H1 (cell line): ENCODE measurements around the gene CBR4. TPM values are rescaled to one million over a fixed set of nuclear protein-coding genes. Genes with fewer than 3 reads are reported as not detected.

Experiments
- CTCF ChIA-PET: fragments of 300-600 bp; sonication (Branson Sonifier 250); formaldehyde crosslinking; loops from one replicate; lab custom pipeline; 2021; ENCODE audit not compliant: partially characterized antibody; lab: Charles Lee
- POLR2A ChIA-PET: fragments of 300-600 bp; sonication (Branson Sonifier 250); formaldehyde crosslinking; loops from one replicate; lab custom pipeline; 2021; ENCODE audit warnings: inconsistent platforms; ENCODE audit not compliant: partially characterized antibody; lab: Charles Lee
- DNase-seq, 2 experiments: peaks; one replicate each; pipeline versions ENCODE4 v3.0.0 to v3.0.0-alpha.2; 2010 to 2022; ENCODE audit warnings: low spot score in 2 of 2, low read depth in 1 of 2, mixed read lengths in 1 of 2
- FAIRE-seq: peaks from 2 replicates; lab custom pipeline; 2011; peaks lifted over from hg19 to GRCh38; lab: Jason Lieb, UNC
- H2AFZ ChIP-seq: 2 replicates; pipeline ENCODE4 v1.8.1; 2012; ENCODE audit warnings: low read length, inconsistent platforms
- H2AK5ac ChIP-seq: 2 replicates; pipeline ENCODE4 v1.6.1; 2013; ENCODE audit warnings: low read depth, low read length
- H2BK120ac ChIP-seq: replicated peaks from 2 replicates; pipeline ENCODE3; 2013; ENCODE audit warnings: low read depth, low read length, inconsistent platforms
- H2BK12ac ChIP-seq: 2 replicates; pipeline ENCODE4 v1.6.1; 2013; ENCODE audit warnings: low read depth, low read length
- H2BK15ac ChIP-seq: 2 replicates; pipeline ENCODE4 v1.6.1; 2013; ENCODE audit warnings: low read length
- H2BK20ac ChIP-seq: 2 replicates; pipeline ENCODE4 v1.6.1; 2013; ENCODE audit warnings: low read length
- H2BK5ac ChIP-seq: 2 replicates; pipeline ENCODE4 v1.6.1; 2013; ENCODE audit warnings: low read depth, low read length
- H3K14ac ChIP-seq: 2 replicates; pipeline ENCODE4 v1.6.1; 2013; ENCODE audit warnings: inconsistent platforms; ENCODE audit not compliant: insufficient read length
- H3K18ac ChIP-seq: 2 replicates; pipeline ENCODE4 v1.6.1; 2013; ENCODE audit warnings: low read length; ENCODE audit errors: extremely low read depth
- H3K23ac ChIP-seq: 2 replicates; pipeline ENCODE4 v1.6.1; 2013; ENCODE audit warnings: inconsistent platforms; ENCODE audit not compliant: insufficient read length
- H3K23me2 ChIP-seq: 2 replicates; pipeline ENCODE4 v1.6.1; 2013; ENCODE audit warnings: low read depth, low read length
- H3K27ac ChIP-seq: 2 replicates; pipeline ENCODE4 v1.6.1; 2011; ENCODE audit warnings: low read depth, low read length, inconsistent platforms
- H3K27me3 ChIP-seq, 4 experiments: replicated peaks in 1 of 4; 1 replicate in 1 of 4; 2 replicates in 3 of 4; pipeline versions ENCODE4 v1.6.1 to v1.8.1; 2011 to 2013; ENCODE audit warnings: low read length in 3 of 4, mild to moderate bottlenecking in 3 of 4, inconsistent platforms in 2 of 4, mixed read lengths in 2 of 4, moderate library complexity in 1 of 4; ENCODE audit not compliant: control insufficient read depth in 3 of 4, insufficient read depth in 3 of 4; ENCODE audit errors: extremely low read depth in 1 of 4
- H3K36me3 ChIP-seq, 4 experiments: 2 replicates each; pipeline versions ENCODE4 v1.6.1 to v1.8.1; 2011 to 2013; ENCODE audit warnings: mild to moderate bottlenecking in 4 of 4, low read length in 3 of 4, moderate library complexity in 2 of 4, control low read depth in 1 of 4, inconsistent platforms in 1 of 4; ENCODE audit not compliant: insufficient read depth in 4 of 4, control insufficient read depth in 2 of 4
- H3K4ac ChIP-seq: replicated peaks from 2 replicates; pipeline ENCODE3; 2013; ENCODE audit warnings: low read length, low read depth, mixed read lengths, inconsistent platforms; ENCODE audit not compliant: insufficient read length
- H3K4me1 ChIP-seq, 4 experiments: replicated peaks in 1 of 4; 1 replicate in 1 of 4; 2 replicates in 3 of 4; pipeline versions ENCODE4 v1.6.1 to v1.8.1; 2011 to 2013; ENCODE audit warnings: low read length in 3 of 4, inconsistent platforms in 2 of 4, mixed read lengths in 1 of 4; ENCODE audit not compliant: insufficient read depth in 4 of 4, control insufficient read depth in 3 of 4
- H3K4me2 ChIP-seq, 2 experiments: 2 replicates each; pipeline versions ENCODE4 v1.6.1 to v1.8.1; 2011 to 2013; ENCODE audit warnings: low read depth in 2 of 2, low read length in 2 of 2, control low read depth in 1 of 2, inconsistent platforms in 1 of 2, mild to moderate bottlenecking in 1 of 2; ENCODE audit not compliant: insufficient read depth in 1 of 2
- H3K4me3 ChIP-seq, 4 experiments: fragments of 200-600, 300-600 bp in 1 of 4; sonication (generic), shearing (Covaris generic), sonication (Bioruptor Twin) in 1 of 4; 2 replicates each; pipeline versions ENCODE4 v1.5.1 to v1.8.1; 2011 to 2016; ENCODE audit warnings: low read length in 4 of 4, low read depth in 3 of 4, control low read depth in 2 of 4, inconsistent platforms in 2 of 4, mild to moderate bottlenecking in 2 of 4, mixed read lengths in 1 of 4, moderate library complexity in 1 of 4; ENCODE audit not compliant: insufficient read depth in 2 of 4; ENCODE audit errors: extremely low read depth in 1 of 4
- H3K56ac ChIP-seq: replicated peaks from 2 replicates; pipeline ENCODE3; 2013; ENCODE audit warnings: low read depth, mild to moderate bottlenecking, mixed read lengths, low read length, inconsistent platforms; ENCODE audit not compliant: insufficient read length
- H3K79me1 ChIP-seq: 2 replicates; pipeline ENCODE4 v1.6.1; 2013; ENCODE audit warnings: low read depth, low read length, control low read depth
- H3K79me2 ChIP-seq, 2 experiments: 2 replicates each; pipeline versions ENCODE4 v1.6.1 to v1.8.1; 2012 to 2013; ENCODE audit warnings: low read length in 2 of 2, mild to moderate bottlenecking in 2 of 2, inconsistent platforms in 1 of 2; ENCODE audit not compliant: insufficient read depth in 2 of 2, control insufficient read depth in 1 of 2
- H3K9ac ChIP-seq, 4 experiments: replicated peaks in 1 of 4; 1 replicate in 1 of 4; 2 replicates in 3 of 4; pipeline versions ENCODE4 v1.6.1 to v1.8.1; 2011 to 2013; ENCODE audit warnings: low read depth in 3 of 4, low read length in 3 of 4, control low read depth in 2 of 4, mild to moderate bottlenecking in 2 of 4, moderate library complexity in 2 of 4, inconsistent platforms in 1 of 4; ENCODE audit errors: extremely low read depth in 1 of 4
- H3K9me3 ChIP-seq, 2 experiments: 2 replicates each; pipeline versions ENCODE4 v1.6.1 to v1.8.1; 2012 to 2013; ENCODE audit warnings: mild to moderate bottlenecking in 2 of 2, moderate library complexity in 2 of 2, control low read depth in 1 of 2, inconsistent platforms in 1 of 2, low read depth in 1 of 2, low read length in 1 of 2, mixed read lengths in 1 of 2; ENCODE audit not compliant: insufficient read depth in 2 of 2
- H4K20me1 ChIP-seq, 2 experiments: replicated peaks in 1 of 2; 2 replicates each; pipeline versions ENCODE3 to v1.8.1; 2011 to 2013; ENCODE audit warnings: inconsistent platforms in 2 of 2, low read length in 2 of 2, mild to moderate bottlenecking in 1 of 2; ENCODE audit not compliant: insufficient read depth in 2 of 2, control insufficient read depth in 1 of 2
- H4K5ac ChIP-seq: 2 replicates; pipeline ENCODE4 v1.6.1; 2013; ENCODE audit warnings: low read length, low read depth, mixed read lengths, inconsistent platforms; ENCODE audit not compliant: insufficient read length
- H4K8ac ChIP-seq: 2 replicates; pipeline ENCODE4 v1.8.0; 2013; ENCODE audit warnings: mild to moderate bottlenecking, moderate library complexity, low read length, inconsistent platforms; ENCODE audit not compliant: insufficient read depth; ENCODE audit errors: extremely low read depth
- H4K91ac ChIP-seq: replicated peaks from 2 replicates; pipeline ENCODE3; 2013; ENCODE audit warnings: low read length, mixed read lengths, inconsistent platforms; ENCODE audit not compliant: insufficient read length
- FOSL1 ChIP-seq: IDR thresholded peaks from 2 replicates; pipeline ENCODE4 v1.6.1; 2011; ENCODE audit warnings: mild to moderate bottlenecking, low read depth, low read length, moderate library complexity; ENCODE audit not compliant: insufficient read depth
- HDAC2 ChIP-seq, 2 experiments: fragments of 300-600 bp in 1 of 2; sonication (generic) in 1 of 2; IDR thresholded peaks; 2 replicates each; pipeline ENCODE4 v1.6.1; 2011 to 2012; ENCODE audit warnings: low read depth in 2 of 2, low read length in 2 of 2, mild to moderate bottlenecking in 2 of 2, moderate library complexity in 2 of 2, borderline replicate concordance in 1 of 2, inconsistent platforms in 1 of 2
- HDAC6 ChIP-seq: IDR thresholded peaks from one replicate; pipeline ENCODE4 v1.7.1; 2012; ENCODE audit warnings: low read depth, mild to moderate bottlenecking, inconsistent platforms, low read length, moderate library complexity
- POLR2A ChIP-seq, 2 experiments: IDR thresholded peaks; 1 replicate in 1 of 2; 2 replicates in 1 of 2; pipeline ENCODE4 v1.6.1; 2011; ENCODE audit warnings: low read depth in 2 of 2, low read length in 2 of 2, mild to moderate bottlenecking in 2 of 2; ENCODE audit errors: control extremely low read depth in 1 of 2
- POLR2AphosphoS5 ChIP-seq: IDR thresholded peaks from 2 replicates; pipeline ENCODE4 v1.6.1; 2011; ENCODE audit warnings: low read depth, low read length
- RAD21 ChIP-seq, 2 experiments: IDR thresholded peaks in 1 of 2; conservative IDR thresholded peaks in 1 of 2; 2 replicates each; pipeline ENCODE4 v1.6.1; 2011; ENCODE audit warnings: low read depth in 2 of 2, low read length in 2 of 2, improper control_type of control experiment in 1 of 2, inconsistent platforms in 1 of 2, mild to moderate bottlenecking in 1 of 2, moderate library complexity in 1 of 2
- RFX5 ChIP-seq: IDR thresholded peaks from 2 replicates; pipeline ENCODE4 v1.6.1; 2011; ENCODE audit warnings: low read depth, low read length, improper control_type of control experiment, borderline replicate concordance
- RNF2 ChIP-seq: fragments of 200-900, 300-1000 bp; sonication (generic); IDR thresholded peaks from 2 replicates; pipeline ENCODE4 v1.7.1; 2016; ENCODE audit warnings: borderline replicate concordance, low read depth, mild to moderate bottlenecking, antibody characterized with exemption, low read length; ENCODE audit not compliant: poor library complexity, severe bottlenecking; ENCODE audit errors: missing control alignments
- SP2 ChIP-seq: IDR thresholded peaks from 2 replicates; pipeline ENCODE4 v1.6.1; 2012; ENCODE audit warnings: mild to moderate bottlenecking, low read length, inconsistent platforms
- TEAD4 ChIP-seq: IDR thresholded peaks from 2 replicates; pipeline ENCODE4 v1.6.1; 2012; ENCODE audit warnings: low read depth, low read length, inconsistent platforms, mixed read lengths
- WGBS, 2 experiments: shearing (Covaris generic) in 1 of 2; methylation state at CpG; one replicate each; pipeline versions ENCODE4 v1.1.6 to v1.1.7; 2013 to 2015; ENCODE audit warnings: low lambda C conversion rate in 2 of 2, mixed read lengths in 2 of 2, inconsistent platforms in 1 of 2, low coverage in 1 of 2, missing lambda C conversion rate in 1 of 2; ENCODE audit not compliant: insufficient replicate concordance in 2 of 2, insufficient coverage in 1 of 2, insufficient read length in 1 of 2; ENCODE audit errors: extremely low coverage in 1 of 2, missing lambda C conversion rate in 1 of 2; 5-methylcytosine and 5-hydroxymethylcytosine counted together
- polyA plus RNA-seq, 7 experiments: library from polyadenylated mRNA; depleted of rRNA in 3 of 7; stranded (reverse) in 5 of 7; unstranded in 2 of 7; fragments of >200 nt in 5 of 7; fragments of 200-250 nt in 2 of 7; gene quantifications; 1 replicate in 5 of 7; 2 replicates in 1 of 7; 4 replicates in 1 of 7; pipeline versions ENCODE4 v1.2.1 to v1.2.3, GENCODE V29; 2011 to 2013; ENCODE audit warnings: missing spikeins in 2 of 7, mixed read lengths in 2 of 7
- total RNA-seq: library from RNA; stranded (reverse); fragmentation: NEBNext Ultra II Directional; extraction: Animal tissue kit (Norgen Biotek cat#: 25700); gene quantifications from 2 replicates; pipeline ENCODE4 v1.2.1, GENCODE V29; 2021

Gene CBR4
- total and polyA plus RNA-seq, 2 of the 8 experiments (the other 6 are each of a cell fraction or from before 2014, with no cell fraction given) = 8.6 to 29.5 TPM

- H4K5ac ChIP-seq = peak overlapping the region; percentile 51
- peaks cover 0 to 32% of the 10 kb centered on the region in 2 experiments; a peak in 2 of 4 replicates for H3K79me2 ChIP-seq
- H3K23ac ChIP-seq = no peak overlapping the region
- DNase-seq (peak in 1 of 2 experiments; percentile 72), FAIRE-seq (no peak)
- peaks cover 0 to 18% (median 4%) of the 10 kb centered on the region in 4 experiments; a peak in 6 of 8 replicates for H3K36me3 ChIP-seq
- H3K4me3 ChIP-seq = peak overlapping the region; percentile 78 to 89 (median 88)
- H2BK15ac ChIP-seq = no peak overlapping the region
- peak overlapping the region; percentile 47; the same call in 1 of the 2 replicates for H2AFZ ChIP-seq
- H3K9me3 ChIP-seq = no peaks in the 10 kb centered on the region
- no peak overlapping the region for H3K14ac ChIP-seq
- peak overlapping the region; percentile 59 for H3K4ac ChIP-seq
- H2BK120ac ChIP-seq = no peak overlapping the region
- peak overlapping the region; percentile 60 for H4K91ac ChIP-seq
- H3K4me2 ChIP-seq = peak overlapping the region; percentile 88 to 97
- H2BK5ac ChIP-seq = peak overlapping the region; percentile 68
- CTCF ChIA-PET = interaction anchor here (0.5 to 4.7 kb wide), 18 partner anchors 12 to 476 kb away, joined by 3 to 38 read pairs (median 4); no protein-coding TSS in a partner anchor
- peak overlapping the region; percentile 88 for H3K27ac ChIP-seq
- H2AK5ac ChIP-seq = no peak overlapping the region
- H3K9ac ChIP-seq = peak overlapping the region; percentile 88 to 95 (median 92)
- WGBS, 2 experiments = 3% methylated on average over 43 of the region's 44 CpGs; no CpG with 5 or more reads in 1 of the 2 experiments
- POLR2A ChIA-PET = interaction anchor here (0.6 to 3.7 kb wide), 14 partner anchors 8 to 740 kb away, joined by 3 to 12 read pairs (median 4); partner anchors contain the start of gene SH3RF1
- H2BK12ac ChIP-seq = no peak overlapping the region; the same call in 1 of the 2 replicates
- peaks cover 0 to 3% (median under 1%) of the 10 kb centered on the region in 4 experiments; a peak in 3 of 7 replicates for H3K4me1 ChIP-seq
- peak overlapping the region; percentile 85 for H3K56ac ChIP-seq
- H3K18ac ChIP-seq = peak overlapping the region; percentile 62
- H3K79me1 ChIP-seq = peaks cover 2% of the 10 kb centered on the region; the same call in 1 of the 2 replicates
- no peaks in the 10 kb centered on the region for H4K20me1 ChIP-seq
- no peaks in the 10 kb centered on the region for H3K27me3 ChIP-seq
- peak overlapping the region; percentile 95 for H4K8ac ChIP-seq
- H3K23me2 ChIP-seq = peaks cover 11% of the 10 kb centered on the region; the same call in 1 of the 2 replicates
- no peak overlapping the region for H2BK20ac ChIP-seq
- TF ChIP-seq HDAC6 (no peak), POLR2AphosphoS5 (0 out of 2 replicates have a peak, but pooled peaks have one; percentile 82), RNF2 (no peak), POLR2A (IDR thresholded peaks at IDR 0.05; ENCODE audit: control extremely low read depth in 1 of 2, low read depth in 2 of 2, low read length in 2 of 2) (peak in 1 of 2 experiments; percentile 39; a peak in 1 of 3 replicates), FOSL1 (no peak), HDAC2 (IDR thresholded peaks at IDR 0.05; ENCODE audit: borderline replicate concordance in 1 of 2, low read depth in 2 of 2, low read length in 2 of 2) (no peak), TEAD4 (no peak), RAD21 (IDR thresholded peaks at IDR 0.05 in 1 of 2, conservative IDR thresholded peaks at IDR 0.05 in 1 of 2; ENCODE audit: low read depth in 2 of 2, low read length in 2 of 2) (0 out of 4 replicates have a peak, but pooled peaks of 1 of the 2 experiments have one; percentile 4), SP2 (no peak), RFX5 (no peak)
Measured at GRCh38 chr4:169009286-169010124, 550 bp downstream of the CBR4 start.
